Stromal cell of bone marrow (primary cell): ENCODE results near the gene CDADC1.

ENCODE experiments used
- DNase-seq: peaks from one replicate; pipeline ENCODE4 v3.0.0-alpha.2; 2012; ENCODE audit warnings: low read depth

Gene CDADC1

GRCh38 chr13:49295244-49295643, 47.5 kb downstream of the CDADC1 start:
- DNase-seq, result no peak

- DNase-seq, result no peak
Observed at GRCh38 chr13:49296659-49297058, 48.9 kb downstream of the CDADC1 start.

GRCh38 chr13:49297338-49297737, 49.6 kb downstream of the CDADC1 start:
- no peak for DNase-seq

- DNase-seq, result no peak
Observed at GRCh38 chr13:49298416-49298815, 50.7 kb downstream of the CDADC1 start.

- no peak for DNase-seq
Observed at GRCh38 chr13:49298903-49299605, 51.3 kb downstream of the CDADC1 start.

GRCh38 chr13:49300276-49300675, 52.6 kb downstream of the CDADC1 start:
- DNase-seq, result no peak

- no peak for DNase-seq
Observed at GRCh38 chr13:49300739-49301589, 53.2 kb downstream of the CDADC1 start.

- DNase-seq, result no peak
Observed at GRCh38 chr13:49302222-49302621, 54.5 kb downstream of the CDADC1 start.

GRCh38 chr13:49302817-49303216, 55.1 kb downstream of the CDADC1 start:
- no peak for DNase-seq

- no peak for DNase-seq
Observed at GRCh38 chr13:49303533-49304252, 56.0 kb downstream of the CDADC1 start.

GRCh38 chr13:49304356-49304755, 56.6 kb downstream of the CDADC1 start:
- DNase-seq, result no peak

- no peak for DNase-seq
Observed at GRCh38 chr13:49304763-49305700, 57.3 kb downstream of the CDADC1 start.

GRCh38 chr13:49305792-49306425, 58.2 kb downstream of the CDADC1 start:
- no peak for DNase-seq

GRCh38 chr13:49307365-49307764, 59.6 kb downstream of the CDADC1 start:
- no peak for DNase-seq

GRCh38 chr13:49308097-49308875, 60.6 kb downstream of the CDADC1 start:
- DNase-seq, result peak; percentile 75

GRCh38 chr13:49308921-49309408, 61.2 kb downstream of the CDADC1 start:
- no peak for DNase-seq

- DNase-seq, result no peak
Observed at GRCh38 chr13:49310251-49310650, 62.5 kb downstream of the CDADC1 start.

GRCh38 chr13:49311816-49312215, 64.1 kb downstream of the CDADC1 start:
- DNase-seq, result no peak

GRCh38 chr13:49314344-49314882, 66.7 kb downstream of the CDADC1 start:
- DNase-seq, result no peak

- no peak for DNase-seq
Observed at GRCh38 chr13:49315036-49315565, 67.4 kb downstream of the CDADC1 start.
